Fibroblast of lung (primary cell): Measurements from ENCODE around the gene DNAI7.

Experiments used
- CTCF ChIP-seq, 2 donors: IDR thresholded peaks in 1 of 2; conservative IDR thresholded peaks in 1 of 2; 1 replicate in 1 of 2; 2 replicates in 1 of 2; pipeline ENCODE4 v1.5.1; 2011 to 2012; ENCODE audit warnings: low read length in 2 of 2, control low read depth in 1 of 2, inconsistent platforms in 1 of 2, low read depth in 1 of 2, mild to moderate bottlenecking in 1 of 2
- EZH2 ChIP-seq: IDR thresholded peaks from 2 replicates; pipeline ENCODE4 v1.5.1; 2012; ENCODE audit warnings: low read length, control low read depth, mild to moderate bottlenecking; ENCODE audit errors: missing control alignments

GRCh38 chr12:25197608-25198007, 2.6 kb upstream of the DNAI7 start:
- no peak for TF ChIP-seq CTCF (conservative IDR thresholded peaks at IDR 0.05 in 1 of 2, IDR thresholded peaks at IDR 0.05 in 1 of 2; ENCODE audit: low read depth in 1 of 2, low read length in 2 of 2)
- no peak for TF ChIP-seq EZH2
